WTC11 (cell line): Measurements from ENCODE around the gene FUBP3. TPM values are rescaled to one million over a fixed set of nuclear protein-coding genes. Genes with fewer than 3 reads are reported as not detected.

Experiments used
- ATAC-seq: fragments of 200-7000 bp; cut with Tn5 transposase; 2 replicates; pipeline ENCODE4 v1.10.0; 2021; ENCODE audit warnings: mild to moderate bottlenecking, moderate library complexity
- CTCF ChIA-PET: fragments of 300-600 bp; sonication (Branson Sonifier 250); formaldehyde crosslinking; loops from one replicate; lab custom pipeline; 2021; ENCODE audit warnings: antibody characterized with exemption; lab: Charles Lee
- POLR2A ChIA-PET: fragments of 350-600 bp; sonication (Branson Sonifier 250); formaldehyde crosslinking; loops from one replicate; lab custom pipeline; 2021; ENCODE audit warnings: antibody characterized with exemption; lab: Charles Lee
- DNase-seq: peaks from one replicate; pipeline ENCODE4 v3.0.0; 2021; ENCODE audit warnings: low spot score
- H3K27ac Mint-ChIP-seq: 2 replicates; pipeline ENCODE4 v1.8.0; 2021; ENCODE audit warnings: mixed read lengths
- H3K27me3 Mint-ChIP-seq: 2 replicates; pipeline ENCODE4 v1.8.0; 2021; ENCODE audit warnings: low read depth, mild to moderate bottlenecking, moderate library complexity, mixed read lengths
- H3K36me3 Mint-ChIP-seq: 2 replicates; pipeline ENCODE4 v1.8.0; 2021; ENCODE audit warnings: mixed read lengths
- H3K4me1 Mint-ChIP-seq: 2 replicates; pipeline ENCODE4 v1.8.0; 2022; ENCODE audit warnings: mixed read lengths
- H3K4me3 Mint-ChIP-seq: 2 replicates; pipeline ENCODE4 v1.8.0; 2021; ENCODE audit warnings: mild to moderate bottlenecking, moderate library complexity, mixed read lengths
- H3K9me3 Mint-ChIP-seq: 2 replicates; pipeline ENCODE4 v1.8.0; 2021; ENCODE audit warnings: mixed read lengths
- AR ChIP-seq: fragments of 250-450 bp; sonication (Bioruptor Pico); IDR thresholded peaks from 2 replicates; pipeline ENCODE4 v1.9.0; 2021; ENCODE audit warnings: mild to moderate bottlenecking
- ATF2 ChIP-seq: sonication (generic); formaldehyde crosslinking; IDR thresholded peaks from 2 replicates; pipeline ENCODE4 v1.8.1; 2022; ENCODE audit warnings: low read depth, missing genetic modification reagents, borderline replicate concordance
- E2F1 ChIP-seq: sonication (generic); formaldehyde crosslinking; IDR thresholded peaks from 2 replicates; pipeline ENCODE4 v1.8.0; 2022; ENCODE audit warnings: mild to moderate bottlenecking, missing genetic modification reagents
- ESRRA ChIP-seq: sonication (generic); formaldehyde crosslinking; IDR thresholded peaks from 2 replicates; pipeline ENCODE4 v1.8.1; 2022; ENCODE audit warnings: mild to moderate bottlenecking, missing genetic modification reagents, borderline replicate concordance
- FOXP4 ChIP-seq: sonication (generic); formaldehyde crosslinking; IDR thresholded peaks from 2 replicates; pipeline ENCODE4 v1.8.0; 2022; ENCODE audit warnings: mild to moderate bottlenecking, missing genetic modification reagents
- HMGA2 ChIP-seq: fragments of 250-450 bp; sonication (Bioruptor Pico); IDR thresholded peaks from 2 replicates; pipeline ENCODE4 v1.4.0; 2021; ENCODE audit warnings: mild to moderate bottlenecking, moderate library complexity
- JAZF1 ChIP-seq: fragments of 250-450 bp; sonication (Bioruptor Pico); IDR thresholded peaks from 2 replicates; pipeline ENCODE4 v1.9.0; 2021; ENCODE audit warnings: moderate library complexity, mild to moderate bottlenecking, inconsistent platforms
- SMAD3 ChIP-seq: sonication (generic); formaldehyde crosslinking; IDR thresholded peaks from 2 replicates; pipeline ENCODE4 v1.8.0; 2022; ENCODE audit warnings: missing genetic modification reagents, mild to moderate bottlenecking, borderline replicate concordance
- TP53 ChIP-seq: sonication (generic); formaldehyde crosslinking; IDR thresholded peaks from 2 replicates; pipeline ENCODE4 v1.8.1; 2023; ENCODE audit warnings: mild to moderate bottlenecking, missing genetic modification reagents
- ZNF219 ChIP-seq: sonication (generic); formaldehyde crosslinking; IDR thresholded peaks from 2 replicates; pipeline ENCODE4 v1.8.0; 2023; ENCODE audit warnings: missing genetic modification reagents, mild to moderate bottlenecking, borderline replicate concordance
- ZNF416 ChIP-seq: fragments of 250-450 bp; sonication (Bioruptor Pico); IDR thresholded peaks from 2 replicates; pipeline ENCODE4 v1.9.0; 2021; ENCODE audit warnings: mild to moderate bottlenecking, inconsistent platforms
- ZNF423 ChIP-seq: fragments of 250-450 bp; sonication (Bioruptor Pico); IDR thresholded peaks from 2 replicates; pipeline ENCODE4 v2.1.2; 2022; ENCODE audit warnings: mild to moderate bottlenecking, moderate library complexity
- total RNA-seq: library from RNA; stranded (reverse); gene quantifications from 3 replicates; pipeline ENCODE4 v1.2.3, GENCODE V29; 2021
- TF ChIP-seq, protein P1 (sequence below): sonication (generic); formaldehyde crosslinking; IDR thresholded peaks from 2 replicates; pipeline ENCODE4 v1.8.0; 2023; ENCODE audit warnings: missing genetic modification reagents
- TF ChIP-seq, protein P2 (sequence below): sonication (generic); formaldehyde crosslinking; IDR thresholded peaks from 2 replicates; pipeline ENCODE4 v1.8.1; 2023; ENCODE audit warnings: mild to moderate bottlenecking, missing genetic modification reagents
- TF ChIP-seq, protein P3 (sequence below): fragments of 200-600 bp; IDR thresholded peaks from 2 replicates; pipeline ENCODE4 v1.8.0; 2022; ENCODE audit warnings: antibody characterized with exemption
- TF ChIP-seq, protein P4 (sequence below): fragments of 250-450 bp; sonication (Bioruptor Pico); IDR thresholded peaks from 2 replicates; pipeline ENCODE4 v2.1.2; 2022; ENCODE audit warnings: mild to moderate bottlenecking, moderate library complexity
- TF ChIP-seq, protein P5 (sequence below): sonication (generic); formaldehyde crosslinking; IDR thresholded peaks from 2 replicates; pipeline ENCODE4 v1.8.0; 2022; ENCODE audit warnings: mild to moderate bottlenecking, missing genetic modification reagents
- TF ChIP-seq, protein P6 (sequence below): sonication (generic); formaldehyde crosslinking; IDR thresholded peaks from 2 replicates; pipeline ENCODE4 v1.8.1; 2023; ENCODE audit warnings: mild to moderate bottlenecking, missing genetic modification reagents

Gene FUBP3
- total RNA-seq, 1 experiment from 2014 or later: 83.0 TPM

DNA sequence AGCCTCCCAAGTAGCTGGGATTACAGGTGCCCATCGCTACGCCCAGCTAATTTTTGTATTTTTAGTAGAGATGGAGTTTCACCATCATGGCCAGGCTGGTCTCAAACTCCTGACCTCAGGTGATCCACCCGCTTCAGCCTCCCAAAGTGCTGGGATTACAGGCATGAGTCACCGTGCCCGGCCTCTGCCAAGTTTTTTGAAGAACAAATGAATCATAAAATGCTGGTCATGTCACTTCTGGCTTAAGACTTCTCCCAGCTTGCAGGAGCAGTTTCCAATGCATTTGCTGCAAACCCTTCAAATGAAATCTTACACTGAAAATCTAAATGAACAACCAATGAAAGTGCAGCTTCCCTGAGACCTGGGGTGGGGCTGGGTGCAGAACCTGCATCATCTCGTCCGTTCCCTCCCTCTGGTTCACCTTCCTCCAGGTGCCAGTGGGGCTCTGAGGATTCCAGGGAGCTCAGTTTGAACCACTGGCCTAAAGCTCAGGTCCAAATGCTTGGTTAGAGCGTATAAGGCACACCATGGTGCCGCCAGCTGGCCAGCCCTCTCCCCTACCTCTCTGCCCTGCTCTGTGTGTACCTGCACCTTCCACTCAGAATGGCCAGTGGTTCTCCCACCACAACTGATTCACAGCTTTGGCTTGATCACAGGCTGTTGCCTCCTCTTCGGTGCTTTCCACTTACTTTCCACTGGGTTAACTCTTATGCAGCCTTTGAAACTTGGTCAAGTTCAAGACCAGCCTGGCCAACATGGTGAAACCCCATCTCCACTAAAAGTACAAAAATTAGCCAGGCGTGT, 39.8 kb upstream of the FUBP3 start:
- Mint-ChIP-seq H3K4me3 (no peak overlapping the region), H3K4me1 (peaks cover 48% of the 10 kb centered on the region), H3K27me3 (peaks cover 29% of the 10 kb centered on the region), H3K36me3 (no peaks in the 10 kb centered on the region), H3K9me3 (no peaks in the 10 kb centered on the region), H3K27ac (no peak overlapping the region)
- CTCF ChIA-PET: interaction anchor here (0.7 to 2.1 kb wide), 5 partner anchors 19 to 144 kb away, joined by 3 to 8 read pairs (median 3); no protein-coding TSS in a partner anchor
- TF ChIP-seq E2F1 (CRISPR knock-in tag) (no peak), ZNF423 (CRISPR knock-in tag) (no peak), ZNF416 (CRISPR knock-in tag) (no peak), TP53 (no peak), FOXP4 (no peak), ZNF219 (CRISPR knock-in tag) (no peak), SMAD3 (CRISPR knock-in tag) (no peak), JAZF1 (CRISPR knock-in tag) (no peak), AR (CRISPR knock-in tag) (no peak), ATF2 (CRISPR knock-in tag) (no peak), ESRRA (CRISPR knock-in tag) (no peak), HMGA2 (CRISPR knock-in tag) (no peak)
- TF ChIP-seq, protein P1, sequence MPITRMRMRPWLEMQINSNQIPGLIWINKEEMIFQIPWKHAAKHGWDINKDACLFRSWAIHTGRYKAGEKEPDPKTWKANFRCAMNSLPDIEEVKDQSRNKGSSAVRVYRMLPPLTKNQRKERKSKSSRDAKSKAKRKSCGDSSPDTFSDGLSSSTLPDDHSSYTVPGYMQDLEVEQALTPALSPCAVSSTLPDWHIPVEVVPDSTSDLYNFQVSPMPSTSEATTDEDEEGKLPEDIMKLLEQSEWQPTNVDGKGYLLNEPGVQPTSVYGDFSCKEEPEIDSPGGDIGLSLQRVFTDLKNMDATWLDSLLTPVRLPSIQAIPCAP (CRISPR knock-in tag): no peak
- TF ChIP-seq, protein P2, sequence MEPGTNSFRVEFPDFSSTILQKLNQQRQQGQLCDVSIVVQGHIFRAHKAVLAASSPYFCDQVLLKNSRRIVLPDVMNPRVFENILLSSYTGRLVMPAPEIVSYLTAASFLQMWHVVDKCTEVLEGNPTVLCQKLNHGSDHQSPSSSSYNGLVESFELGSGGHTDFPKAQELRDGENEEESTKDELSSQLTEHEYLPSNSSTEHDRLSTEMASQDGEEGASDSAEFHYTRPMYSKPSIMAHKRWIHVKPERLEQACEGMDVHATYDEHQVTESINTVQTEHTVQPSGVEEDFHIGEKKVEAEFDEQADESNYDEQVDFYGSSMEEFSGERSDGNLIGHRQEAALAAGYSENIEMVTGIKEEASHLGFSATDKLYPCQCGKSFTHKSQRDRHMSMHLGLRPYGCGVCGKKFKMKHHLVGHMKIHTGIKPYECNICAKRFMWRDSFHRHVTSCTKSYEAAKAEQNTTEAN: no peak
- TF ChIP-seq, protein P3, sequence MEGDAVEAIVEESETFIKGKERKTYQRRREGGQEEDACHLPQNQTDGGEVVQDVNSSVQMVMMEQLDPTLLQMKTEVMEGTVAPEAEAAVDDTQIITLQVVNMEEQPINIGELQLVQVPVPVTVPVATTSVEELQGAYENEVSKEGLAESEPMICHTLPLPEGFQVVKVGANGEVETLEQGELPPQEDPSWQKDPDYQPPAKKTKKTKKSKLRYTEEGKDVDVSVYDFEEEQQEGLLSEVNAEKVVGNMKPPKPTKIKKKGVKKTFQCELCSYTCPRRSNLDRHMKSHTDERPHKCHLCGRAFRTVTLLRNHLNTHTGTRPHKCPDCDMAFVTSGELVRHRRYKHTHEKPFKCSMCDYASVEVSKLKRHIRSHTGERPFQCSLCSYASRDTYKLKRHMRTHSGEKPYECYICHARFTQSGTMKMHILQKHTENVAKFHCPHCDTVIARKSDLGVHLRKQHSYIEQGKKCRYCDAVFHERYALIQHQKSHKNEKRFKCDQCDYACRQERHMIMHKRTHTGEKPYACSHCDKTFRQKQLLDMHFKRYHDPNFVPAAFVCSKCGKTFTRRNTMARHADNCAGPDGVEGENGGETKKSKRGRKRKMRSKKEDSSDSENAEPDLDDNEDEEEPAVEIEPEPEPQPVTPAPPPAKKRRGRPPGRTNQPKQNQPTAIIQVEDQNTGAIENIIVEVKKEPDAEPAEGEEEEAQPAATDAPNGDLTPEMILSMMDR: no peak
- TF ChIP-seq, protein P4, sequence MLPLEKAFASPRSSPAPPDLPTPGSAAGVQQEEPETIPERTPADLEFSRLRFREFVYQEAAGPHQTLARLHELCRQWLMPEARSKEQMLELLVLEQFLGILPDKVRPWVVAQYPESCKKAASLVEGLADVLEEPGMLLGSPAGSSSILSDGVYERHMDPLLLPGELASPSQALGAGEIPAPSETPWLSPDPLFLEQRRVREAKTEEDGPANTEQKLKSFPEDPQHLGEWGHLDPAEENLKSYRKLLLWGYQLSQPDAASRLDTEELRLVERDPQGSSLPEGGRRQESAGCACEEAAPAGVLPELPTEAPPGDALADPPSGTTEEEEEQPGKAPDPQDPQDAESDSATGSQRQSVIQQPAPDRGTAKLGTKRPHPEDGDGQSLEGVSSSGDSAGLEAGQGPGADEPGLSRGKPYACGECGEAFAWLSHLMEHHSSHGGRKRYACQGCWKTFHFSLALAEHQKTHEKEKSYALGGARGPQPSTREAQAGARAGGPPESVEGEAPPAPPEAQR: no peak
- TF ChIP-seq, protein P5, sequence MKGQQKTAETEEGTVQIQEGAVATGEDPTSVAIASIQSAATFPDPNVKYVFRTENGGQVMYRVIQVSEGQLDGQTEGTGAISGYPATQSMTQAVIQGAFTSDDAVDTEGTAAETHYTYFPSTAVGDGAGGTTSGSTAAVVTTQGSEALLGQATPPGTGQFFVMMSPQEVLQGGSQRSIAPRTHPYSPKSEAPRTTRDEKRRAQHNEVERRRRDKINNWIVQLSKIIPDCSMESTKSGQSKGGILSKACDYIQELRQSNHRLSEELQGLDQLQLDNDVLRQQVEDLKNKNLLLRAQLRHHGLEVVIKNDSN (CRISPR knock-in tag): no peak
- TF ChIP-seq, protein P6, sequence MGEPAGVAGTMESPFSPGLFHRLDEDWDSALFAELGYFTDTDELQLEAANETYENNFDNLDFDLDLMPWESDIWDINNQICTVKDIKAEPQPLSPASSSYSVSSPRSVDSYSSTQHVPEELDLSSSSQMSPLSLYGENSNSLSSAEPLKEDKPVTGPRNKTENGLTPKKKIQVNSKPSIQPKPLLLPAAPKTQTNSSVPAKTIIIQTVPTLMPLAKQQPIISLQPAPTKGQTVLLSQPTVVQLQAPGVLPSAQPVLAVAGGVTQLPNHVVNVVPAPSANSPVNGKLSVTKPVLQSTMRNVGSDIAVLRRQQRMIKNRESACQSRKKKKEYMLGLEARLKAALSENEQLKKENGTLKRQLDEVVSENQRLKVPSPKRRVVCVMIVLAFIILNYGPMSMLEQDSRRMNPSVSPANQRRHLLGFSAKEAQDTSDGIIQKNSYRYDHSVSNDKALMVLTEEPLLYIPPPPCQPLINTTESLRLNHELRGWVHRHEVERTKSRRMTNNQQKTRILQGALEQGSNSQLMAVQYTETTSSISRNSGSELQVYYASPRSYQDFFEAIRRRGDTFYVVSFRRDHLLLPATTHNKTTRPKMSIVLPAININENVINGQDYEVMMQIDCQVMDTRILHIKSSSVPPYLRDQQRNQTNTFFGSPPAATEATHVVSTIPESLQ (CRISPR knock-in tag): no peak
- DNase-seq (no peak), ATAC-seq (no peak)
- POLR2A ChIA-PET: interaction anchor here (0.6 kb wide), 1 partner anchor 470 kb away, joined by 3 read pairs; no protein-coding TSS in a partner anchor
